ENCODE measurements around the gene SLC4A4.

SLC4A4 gene

GRCh38 chr4:71303850-71304249 lies 35.0 kb upstream of the SLC4A4 start:
- Histone ChIP-seq H3K27me3 (ENCODE audit: insufficient read depth, low read length) (no peaks in the 10 kb centered on the region; the same call in 1 of the 2 replicates), H3K27ac (ENCODE audit: low read depth, low read length, poor library complexity, severe bottlenecking) (no peak overlapping the region), H3K9me2 (ENCODE audit: low read depth, low read length) (no peaks in the 10 kb centered on the region), H3K9me3 (ENCODE audit: low read length) (no peaks in the 10 kb centered on the region), H3F3A (ENCODE audit: insufficient read depth, low read length) (no peaks in the 10 kb centered on the region), H3K4me1 (ENCODE audit: insufficient read depth, low read length, severe bottlenecking) (no peaks in the 10 kb centered on the region), H4K20me1 (ENCODE audit: insufficient read depth, low read length) (no peaks in the 10 kb centered on the region), H3K79me2 (ENCODE audit: insufficient read depth, low read length) (no peaks in the 10 kb centered on the region), H2AFZ (ENCODE audit: low read length) (no peak overlapping the region), H3K4me3 (ENCODE audit: low read depth, low read length, poor library complexity, severe bottlenecking) (no peak overlapping the region), H3K4me2 (ENCODE audit: low read length) (no peak overlapping the region), H3K36me3 (ENCODE audit: insufficient read depth, low read length) (no peaks in the 10 kb centered on the region), H3K9ac (ENCODE audit: low read length) (no peak overlapping the region)
- no peak for TF ChIP-seq EZH2 (IDR thresholded peaks at IDR 0.05; ENCODE audit: borderline replicate concordance, low read length)
- TF ChIP-seq, protein P1, sequence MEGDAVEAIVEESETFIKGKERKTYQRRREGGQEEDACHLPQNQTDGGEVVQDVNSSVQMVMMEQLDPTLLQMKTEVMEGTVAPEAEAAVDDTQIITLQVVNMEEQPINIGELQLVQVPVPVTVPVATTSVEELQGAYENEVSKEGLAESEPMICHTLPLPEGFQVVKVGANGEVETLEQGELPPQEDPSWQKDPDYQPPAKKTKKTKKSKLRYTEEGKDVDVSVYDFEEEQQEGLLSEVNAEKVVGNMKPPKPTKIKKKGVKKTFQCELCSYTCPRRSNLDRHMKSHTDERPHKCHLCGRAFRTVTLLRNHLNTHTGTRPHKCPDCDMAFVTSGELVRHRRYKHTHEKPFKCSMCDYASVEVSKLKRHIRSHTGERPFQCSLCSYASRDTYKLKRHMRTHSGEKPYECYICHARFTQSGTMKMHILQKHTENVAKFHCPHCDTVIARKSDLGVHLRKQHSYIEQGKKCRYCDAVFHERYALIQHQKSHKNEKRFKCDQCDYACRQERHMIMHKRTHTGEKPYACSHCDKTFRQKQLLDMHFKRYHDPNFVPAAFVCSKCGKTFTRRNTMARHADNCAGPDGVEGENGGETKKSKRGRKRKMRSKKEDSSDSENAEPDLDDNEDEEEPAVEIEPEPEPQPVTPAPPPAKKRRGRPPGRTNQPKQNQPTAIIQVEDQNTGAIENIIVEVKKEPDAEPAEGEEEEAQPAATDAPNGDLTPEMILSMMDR (IDR thresholded peaks at IDR 0.05; ENCODE audit: low read length) = no peak

DNA sequence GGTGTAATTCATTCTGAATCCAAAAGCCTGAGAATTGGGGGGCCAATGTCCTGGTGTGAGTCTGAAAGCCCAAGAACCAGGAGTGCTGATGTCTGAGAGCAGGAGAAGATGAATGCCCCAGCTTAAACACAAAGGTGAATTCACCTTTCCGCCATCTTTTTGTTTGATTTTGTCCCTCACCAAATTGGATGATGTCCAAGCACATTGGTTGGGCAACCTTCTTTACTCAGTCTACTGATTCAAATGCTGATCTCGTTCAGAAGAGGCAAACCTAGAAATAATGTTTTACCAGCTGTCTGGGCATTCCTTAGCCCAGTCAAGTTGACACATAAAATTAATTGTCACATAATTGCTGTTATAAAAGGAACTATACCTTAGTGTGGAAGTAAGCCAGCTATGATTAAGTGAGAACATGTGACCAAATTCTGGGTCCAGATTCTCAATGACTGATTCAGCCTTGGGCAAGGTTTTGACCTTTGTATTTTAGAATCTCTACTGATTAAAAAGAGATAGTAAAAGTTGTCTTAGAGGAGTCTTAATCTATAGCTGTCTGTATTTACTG lies 34.5 kb upstream of the SLC4A4 start:
- Histone ChIP-seq H3K4me1 (ENCODE audit: insufficient read depth, low read length, severe bottlenecking) (no peaks in the 10 kb centered on the region), H3K27me3 (ENCODE audit: insufficient read depth, low read length) (no peaks in the 10 kb centered on the region; the same call in 1 of the 2 replicates), H3K79me2 (ENCODE audit: insufficient read depth, low read length) (no peaks in the 10 kb centered on the region), H3K36me3 (ENCODE audit: insufficient read depth, low read length) (no peaks in the 10 kb centered on the region), H2AFZ (ENCODE audit: low read length) (no peak overlapping the region), H3K4me2 (ENCODE audit: low read length) (no peak overlapping the region), H3K4me3 (ENCODE audit: low read depth, low read length, poor library complexity, severe bottlenecking) (no peak overlapping the region), H3F3A (ENCODE audit: insufficient read depth, low read length) (no peaks in the 10 kb centered on the region), H3K9me3 (ENCODE audit: low read length) (no peaks in the 10 kb centered on the region), H3K9me2 (ENCODE audit: low read depth, low read length) (no peaks in the 10 kb centered on the region), H4K20me1 (ENCODE audit: insufficient read depth, low read length) (no peaks in the 10 kb centered on the region), H3K27ac (ENCODE audit: low read depth, low read length, poor library complexity, severe bottlenecking) (no peak overlapping the region), H3K9ac (ENCODE audit: low read length) (no peak overlapping the region)
- TF ChIP-seq EZH2 (IDR thresholded peaks at IDR 0.05; ENCODE audit: borderline replicate concordance, low read length) = no peak
- TF ChIP-seq, protein P1 (IDR thresholded peaks at IDR 0.05; ENCODE audit: low read length) = no peak

DNA sequence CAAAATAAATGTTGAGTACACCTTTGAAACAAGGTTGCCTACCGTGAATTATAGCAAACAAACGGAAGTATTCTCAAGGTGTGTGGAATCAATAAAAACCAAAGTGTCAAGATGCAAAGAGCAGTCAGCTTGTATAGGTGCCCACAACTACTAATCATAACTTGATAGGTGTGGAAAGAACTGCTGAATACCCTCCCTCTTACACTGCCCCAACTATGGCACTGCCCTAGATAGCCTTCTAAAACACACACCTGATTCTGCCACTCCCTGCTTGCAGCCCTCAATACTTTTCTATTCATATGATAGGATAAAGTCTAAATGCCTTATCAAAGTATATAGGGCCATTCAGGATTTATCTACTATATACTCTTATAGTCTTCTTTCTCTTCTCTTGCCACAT lies 31.1 kb upstream of the SLC4A4 start:
- H2AFZ ChIP-seq (ENCODE audit: low read length) = no peak overlapping the region
- no peaks in the 10 kb centered on the region for H4K20me1 ChIP-seq (ENCODE audit: insufficient read depth, low read length)
- no peak overlapping the region for H3K4me3 ChIP-seq (ENCODE audit: low read depth, low read length, poor library complexity, severe bottlenecking)
- no peaks in the 10 kb centered on the region for H3K27me3 ChIP-seq (ENCODE audit: insufficient read depth, low read length)
- H3K27ac ChIP-seq (ENCODE audit: low read depth, low read length, poor library complexity, severe bottlenecking) = no peak overlapping the region
- TF ChIP-seq, protein P1 (IDR thresholded peaks at IDR 0.05; ENCODE audit: low read length) = no peak
- TF ChIP-seq EZH2 (IDR thresholded peaks at IDR 0.05; ENCODE audit: borderline replicate concordance, low read length) = no peak
- no peaks in the 10 kb centered on the region for H3F3A ChIP-seq (ENCODE audit: insufficient read depth, low read length)
- no peaks in the 10 kb centered on the region for H3K4me1 ChIP-seq (ENCODE audit: insufficient read depth, low read length, severe bottlenecking)
- no peak overlapping the region for H3K9ac ChIP-seq (ENCODE audit: low read length)
- no peaks in the 10 kb centered on the region for H3K9me3 ChIP-seq (ENCODE audit: low read length)
- no peak overlapping the region for H3K4me2 ChIP-seq (ENCODE audit: low read length)
- no peaks in the 10 kb centered on the region for H3K9me2 ChIP-seq (ENCODE audit: low read depth, low read length)
- H3K36me3 ChIP-seq (ENCODE audit: insufficient read depth, low read length) = no peaks in the 10 kb centered on the region
- H3K79me2 ChIP-seq (ENCODE audit: insufficient read depth, low read length) = no peaks in the 10 kb centered on the region
